Measurements from ENCODE around the gene CCNY.

The CCNY gene

DNA sequence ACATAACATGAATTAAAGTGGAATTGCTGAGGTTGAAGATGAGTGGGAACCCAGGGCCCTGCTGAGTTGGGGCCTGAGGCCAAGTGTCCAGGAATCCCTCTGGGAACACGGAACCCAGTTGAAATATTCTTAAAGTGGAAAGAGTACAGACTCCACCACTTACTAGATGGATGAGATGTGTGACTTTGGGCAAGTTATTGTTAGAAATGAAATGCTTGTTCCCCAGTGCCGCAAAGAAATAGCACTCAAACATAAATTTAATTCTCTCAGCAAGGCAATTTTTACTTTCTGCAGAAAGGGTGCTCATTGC is 54.5 kb downstream of the CCNY start:
- 100% methylated on average over 1 of the region's 2 CpGs for WGBS
- H2BK120ac ChIP-seq (ENCODE audit: low read depth, low read length), result no peak overlapping the region
- no peak overlapping the region for H2BK15ac ChIP-seq (ENCODE audit: low read depth, poor library complexity, severe bottlenecking)
- H3K4me2 ChIP-seq (ENCODE audit: low read length, poor library complexity, severe bottlenecking), result no peak overlapping the region
- no peak overlapping the region for H4K91ac ChIP-seq (ENCODE audit: low read length)
- no peak overlapping the region for H3K23ac ChIP-seq (ENCODE audit: low read length in 2 of 2)
- no peak overlapping the region for H3K4ac ChIP-seq (ENCODE audit: low read depth in 1 of 2, low read length in 2 of 2)
- no peak for DNase-seq
- H2BK12ac ChIP-seq (ENCODE audit: low read length in 2 of 2), result no peak overlapping the region
- no peak overlapping the region for H2AFZ ChIP-seq (ENCODE audit: low read depth, low read length)
- H3K9ac ChIP-seq (ENCODE audit: low read length), result no peak overlapping the region
- H2AK5ac ChIP-seq (ENCODE audit: low read length, severe bottlenecking), result no peak overlapping the region
- H3K27me3 ChIP-seq (ENCODE audit: control insufficient read depth in 1 of 2, insufficient read depth in 1 of 2, low read length in 2 of 2), result no peaks in the 10 kb centered on the region
- peaks cover 35% of the 10 kb centered on the region for H3K79me1 ChIP-seq (replicated peaks; ENCODE audit: low read length, poor library complexity, severe bottlenecking)
- no peaks in the 10 kb centered on the region for H3K36me3 ChIP-seq (ENCODE audit: control insufficient read depth in 1 of 2, insufficient read depth in 2 of 2, low read depth in 1 of 2, low read length in 2 of 2)
- H4K8ac ChIP-seq (ENCODE audit: low read length), result no peak overlapping the region
- no peak overlapping the region for H3K14ac ChIP-seq (ENCODE audit: low read length in 2 of 2)
- no peak overlapping the region for H3K18ac ChIP-seq (ENCODE audit: low read depth in 1 of 2, low read length in 2 of 2)
- no peak overlapping the region for H3K4me3 ChIP-seq (ENCODE audit: insufficient read depth in 1 of 2, low read depth in 1 of 2, low read length in 2 of 2)
- no peak overlapping the region for H2BK5ac ChIP-seq (ENCODE audit: low read depth, low read length, poor library complexity, severe bottlenecking)
- H3K9me3 ChIP-seq (ENCODE audit: control insufficient read depth, low read length), result peaks cover 16% of the 10 kb centered on the region
- H3K27ac ChIP-seq (ENCODE audit: low read length, poor library complexity, severe bottlenecking), result no peak overlapping the region
- H3K4me1 ChIP-seq (ENCODE audit: control insufficient read depth, insufficient read depth, low read depth, low read length), result peaks cover 13% of the 10 kb centered on the region

GRCh38 chr10:35391153-35391953 is 55.0 kb downstream of the CCNY start:
- H3K4me1 ChIP-seq (ENCODE audit: control insufficient read depth, insufficient read depth, low read depth, low read length), result peaks cover 14% of the 10 kb centered on the region
- no peak overlapping the region for H3K23ac ChIP-seq (ENCODE audit: low read length in 2 of 2)
- peaks cover 16% of the 10 kb centered on the region for H3K9me3 ChIP-seq (ENCODE audit: control insufficient read depth, low read length)
- no peak overlapping the region for H3K9ac ChIP-seq (ENCODE audit: low read length)
- H3K27me3 ChIP-seq (ENCODE audit: control insufficient read depth in 1 of 2, insufficient read depth in 1 of 2, low read length in 2 of 2), result no peaks in the 10 kb centered on the region
- H3K14ac ChIP-seq (ENCODE audit: low read length in 2 of 2), result no peak overlapping the region
- H2AK5ac ChIP-seq (ENCODE audit: low read length, severe bottlenecking), result no peak overlapping the region
- no peak overlapping the region for H3K4ac ChIP-seq (ENCODE audit: low read depth in 1 of 2, low read length in 2 of 2)
- no peak for DNase-seq
- no peak overlapping the region for H4K8ac ChIP-seq (ENCODE audit: low read length)
- no peak overlapping the region for H3K27ac ChIP-seq (ENCODE audit: low read length, poor library complexity, severe bottlenecking)
- H2AFZ ChIP-seq (ENCODE audit: low read depth, low read length), result no peak overlapping the region
- H2BK5ac ChIP-seq (ENCODE audit: low read depth, low read length, poor library complexity, severe bottlenecking), result no peak overlapping the region
- H3K4me3 ChIP-seq (ENCODE audit: insufficient read depth in 1 of 2, low read depth in 1 of 2, low read length in 2 of 2), result no peak overlapping the region
- H3K18ac ChIP-seq (ENCODE audit: low read depth in 1 of 2, low read length in 2 of 2), result no peak overlapping the region
- H2BK12ac ChIP-seq (ENCODE audit: low read length in 2 of 2), result no peak overlapping the region
- H3K4me2 ChIP-seq (ENCODE audit: low read length, poor library complexity, severe bottlenecking), result no peak overlapping the region
- no peak overlapping the region for H4K91ac ChIP-seq (ENCODE audit: low read length)
- H2BK15ac ChIP-seq (ENCODE audit: low read depth, poor library complexity, severe bottlenecking), result no peak overlapping the region
- H2BK120ac ChIP-seq (ENCODE audit: low read depth, low read length), result no peak overlapping the region
- peaks cover 37% of the 10 kb centered on the region for H3K79me1 ChIP-seq (replicated peaks; ENCODE audit: low read length, poor library complexity, severe bottlenecking)
- 94% methylated on average over 7 of the region's 9 CpGs for WGBS
- no peaks in the 10 kb centered on the region for H3K36me3 ChIP-seq (ENCODE audit: control insufficient read depth in 1 of 2, insufficient read depth in 2 of 2, low read depth in 1 of 2, low read length in 2 of 2)

DNA sequence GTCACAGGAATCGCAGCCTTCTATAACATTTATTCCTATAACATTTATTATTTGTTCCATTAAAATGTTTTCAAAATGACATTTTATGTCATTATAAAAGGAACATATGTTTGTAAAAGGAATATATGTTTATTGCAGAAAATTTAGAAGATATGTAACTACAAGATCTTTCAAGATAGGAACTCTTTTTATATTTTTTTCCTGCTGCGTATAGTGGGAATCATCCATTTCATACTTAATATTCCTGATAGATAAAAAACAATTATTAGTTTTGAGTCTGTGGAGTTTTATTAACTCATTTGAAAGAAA is 55.6 kb downstream of the CCNY start:
- no peak for DNase-seq
- H3K27me3 ChIP-seq (ENCODE audit: control insufficient read depth in 1 of 2, insufficient read depth in 1 of 2, low read length in 2 of 2), result no peaks in the 10 kb centered on the region
- peaks cover 16% of the 10 kb centered on the region for H3K9me3 ChIP-seq (ENCODE audit: control insufficient read depth, low read length)
- no peaks in the 10 kb centered on the region for H3K36me3 ChIP-seq (ENCODE audit: control insufficient read depth in 1 of 2, insufficient read depth in 2 of 2, low read depth in 1 of 2, low read length in 2 of 2)
- H3K4ac ChIP-seq (ENCODE audit: low read depth in 1 of 2, low read length in 2 of 2), result no peak overlapping the region
- no peak overlapping the region for H4K8ac ChIP-seq (ENCODE audit: low read length)
- no peak overlapping the region for H3K18ac ChIP-seq (ENCODE audit: low read depth in 1 of 2, low read length in 2 of 2)
- H2AK5ac ChIP-seq (ENCODE audit: low read length, severe bottlenecking), result no peak overlapping the region
- H3K23ac ChIP-seq (ENCODE audit: low read length in 2 of 2), result no peak overlapping the region
- H3K27ac ChIP-seq (ENCODE audit: low read length, poor library complexity, severe bottlenecking), result no peak overlapping the region
- H3K14ac ChIP-seq (ENCODE audit: low read length in 2 of 2), result no peak overlapping the region
- H4K91ac ChIP-seq (ENCODE audit: low read length), result no peak overlapping the region
- no peak overlapping the region for H2BK5ac ChIP-seq (ENCODE audit: low read depth, low read length, poor library complexity, severe bottlenecking)
- no peak overlapping the region for H2BK15ac ChIP-seq (ENCODE audit: low read depth, poor library complexity, severe bottlenecking)
- H3K9ac ChIP-seq (ENCODE audit: low read length), result no peak overlapping the region
- no peak overlapping the region for H2BK120ac ChIP-seq (ENCODE audit: low read depth, low read length)
- H3K4me3 ChIP-seq (ENCODE audit: insufficient read depth in 1 of 2, low read depth in 1 of 2, low read length in 2 of 2), result no peak overlapping the region
- no peak overlapping the region for H2BK12ac ChIP-seq (ENCODE audit: low read length in 2 of 2)
- no peak overlapping the region for H3K4me2 ChIP-seq (ENCODE audit: low read length, poor library complexity, severe bottlenecking)
- H3K79me1 ChIP-seq (replicated peaks; ENCODE audit: low read length, poor library complexity, severe bottlenecking), result peaks cover 40% of the 10 kb centered on the region
- whole genome bisulfite sequencing, result no CpG with 5 or more reads among the region's 2 CpGs
- H2AFZ ChIP-seq (ENCODE audit: low read depth, low read length), result no peak overlapping the region
- H3K4me1 ChIP-seq (ENCODE audit: control insufficient read depth, insufficient read depth, low read depth, low read length), result peaks cover 17% of the 10 kb centered on the region

- H4K8ac ChIP-seq (ENCODE audit: low read length), result no peak overlapping the region
- H3K79me1 ChIP-seq (replicated peaks; ENCODE audit: low read length, poor library complexity, severe bottlenecking), result peaks cover 40% of the 10 kb centered on the region
- no peak overlapping the region for H3K9ac ChIP-seq (ENCODE audit: low read length)
- no peak overlapping the region for H2AFZ ChIP-seq (ENCODE audit: low read depth, low read length)
- H3K9me3 ChIP-seq (ENCODE audit: control insufficient read depth, low read length), result peaks cover 16% of the 10 kb centered on the region
- H2AK5ac ChIP-seq (ENCODE audit: low read length, severe bottlenecking), result peak overlapping the region; percentile 10
- H3K18ac ChIP-seq (ENCODE audit: low read depth in 1 of 2, low read length in 2 of 2), result peak overlapping the region in 1 of 2 experiments; percentile 8
- no peaks in the 10 kb centered on the region for H3K27me3 ChIP-seq (ENCODE audit: control insufficient read depth in 1 of 2, insufficient read depth in 1 of 2, low read length in 2 of 2)
- H3K4me1 ChIP-seq (ENCODE audit: control insufficient read depth, insufficient read depth, low read depth, low read length), result peaks cover 13% of the 10 kb centered on the region
- H4K91ac ChIP-seq (ENCODE audit: low read length), result no peak overlapping the region
- no peak overlapping the region for H3K27ac ChIP-seq (ENCODE audit: low read length, poor library complexity, severe bottlenecking)
- no peak overlapping the region for H2BK5ac ChIP-seq (ENCODE audit: low read depth, low read length, poor library complexity, severe bottlenecking)
- no peak overlapping the region for H3K4ac ChIP-seq (ENCODE audit: low read depth in 1 of 2, low read length in 2 of 2)
- H2BK12ac ChIP-seq (ENCODE audit: low read length in 2 of 2), result no peak overlapping the region
- no peak overlapping the region for H3K4me3 ChIP-seq (ENCODE audit: insufficient read depth in 1 of 2, low read depth in 1 of 2, low read length in 2 of 2)
- H2BK120ac ChIP-seq (ENCODE audit: low read depth, low read length), result no peak overlapping the region
- H3K4me2 ChIP-seq (ENCODE audit: low read length, poor library complexity, severe bottlenecking), result no peak overlapping the region
- no peak overlapping the region for H2BK15ac ChIP-seq (ENCODE audit: low read depth, poor library complexity, severe bottlenecking)
- no peaks in the 10 kb centered on the region for H3K36me3 ChIP-seq (ENCODE audit: control insufficient read depth in 1 of 2, insufficient read depth in 2 of 2, low read depth in 1 of 2, low read length in 2 of 2)
- no peak overlapping the region for H3K23ac ChIP-seq (ENCODE audit: low read length in 2 of 2)
- DNase-seq, result no peak
- WGBS, result 87% methylated on average over 7 of the region's 8 CpGs
- no peak overlapping the region for H3K14ac ChIP-seq (ENCODE audit: low read length in 2 of 2)
Observed at GRCh38 chr10:35392482-35393228, 56.3 kb downstream of the CCNY start.
